Hematopoietic multipotent progenitor cell treated with erythropoietin and hydrocortisone succinate and interleukin-3 and kit ligand, for 15 days (in vitro differentiated cells): ENCODE results near the gene PHF21B.

Experiments
- DNase-seq: peaks from one replicate; pipeline ENCODE4 v3.0.0-alpha.2; 2015; ENCODE audit warnings: low spot score

The PHF21B gene

DNA sequence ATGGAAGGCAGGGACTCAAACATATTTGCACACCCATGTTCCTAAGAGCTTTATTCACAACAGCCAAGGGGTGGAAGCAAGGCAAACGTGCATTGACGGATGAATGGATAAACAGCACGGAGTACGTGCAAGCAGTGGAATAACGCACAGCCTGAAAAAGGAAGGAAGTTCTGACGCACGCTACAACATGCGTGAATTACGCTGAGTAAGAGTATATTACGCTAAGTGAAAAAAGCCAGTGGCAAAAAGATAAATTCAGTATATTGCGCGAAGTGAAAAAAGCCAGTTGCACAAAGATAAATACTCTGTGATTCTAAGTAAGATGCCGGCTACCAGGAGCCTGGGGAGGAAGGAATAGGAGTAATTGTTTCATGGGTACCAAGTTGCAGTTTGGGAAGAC lies 19.5 kb downstream of the PHF21B start:
- DNase-seq = no peak

DNA sequence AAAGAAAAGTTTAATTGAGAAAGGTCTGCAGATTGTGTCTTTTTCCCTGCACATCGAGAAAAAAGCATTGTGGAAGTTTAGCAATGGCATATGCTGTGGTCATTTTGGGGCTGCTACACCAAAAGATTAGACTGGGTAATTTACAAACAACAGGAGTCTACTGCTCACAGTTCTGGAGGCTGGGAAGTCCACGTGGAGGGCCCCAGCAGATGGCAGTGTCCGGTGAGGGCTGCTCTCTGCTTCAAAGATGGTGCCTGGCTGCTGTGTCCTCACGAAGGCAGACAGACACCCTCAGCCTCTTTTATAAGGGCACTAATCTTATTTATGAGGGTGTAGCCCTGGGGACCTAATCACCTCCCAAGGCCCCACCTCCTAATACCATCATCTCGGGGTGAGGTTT lies 21.1 kb downstream of the PHF21B start:
- no peak for DNase-seq

GRCh38 chr22:44986926-44987325 lies 22.9 kb downstream of the PHF21B start:
- no peak for DNase-seq

- DNase-seq = no peak
Measured at GRCh38 chr22:44985906-44986527, 23.8 kb downstream of the PHF21B start.

- DNase-seq = no peak
Measured at GRCh38 chr22:44983878-44984482, 25.8 kb downstream of the PHF21B start.

GRCh38 chr22:44982445-44982844 lies 27.4 kb downstream of the PHF21B start:
- DNase-seq = no peak

DNA sequence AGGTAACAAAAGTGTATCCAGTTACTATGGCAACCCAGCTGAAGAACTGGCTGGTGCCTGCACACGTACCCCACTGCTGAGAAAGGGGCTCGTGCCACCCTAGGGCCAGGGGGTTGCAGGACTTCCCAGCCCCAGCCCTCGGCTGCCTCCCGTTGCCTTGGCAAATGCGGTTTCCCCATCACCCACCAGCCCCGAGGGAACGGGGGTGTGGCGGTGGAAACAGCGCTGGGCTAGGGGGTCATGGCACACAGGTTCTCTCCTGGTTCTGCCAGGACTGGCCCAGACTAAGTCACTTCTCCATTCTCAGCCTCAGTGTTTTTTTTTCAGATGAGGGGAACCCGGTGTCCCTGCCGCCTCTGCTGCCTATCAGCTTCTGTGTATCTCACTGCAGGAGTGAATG lies 27.9 kb downstream of the PHF21B start:
- no peak for DNase-seq

- DNase-seq = no peak
Measured at GRCh38 chr22:44979154-44979553, 30.7 kb downstream of the PHF21B start.

DNA sequence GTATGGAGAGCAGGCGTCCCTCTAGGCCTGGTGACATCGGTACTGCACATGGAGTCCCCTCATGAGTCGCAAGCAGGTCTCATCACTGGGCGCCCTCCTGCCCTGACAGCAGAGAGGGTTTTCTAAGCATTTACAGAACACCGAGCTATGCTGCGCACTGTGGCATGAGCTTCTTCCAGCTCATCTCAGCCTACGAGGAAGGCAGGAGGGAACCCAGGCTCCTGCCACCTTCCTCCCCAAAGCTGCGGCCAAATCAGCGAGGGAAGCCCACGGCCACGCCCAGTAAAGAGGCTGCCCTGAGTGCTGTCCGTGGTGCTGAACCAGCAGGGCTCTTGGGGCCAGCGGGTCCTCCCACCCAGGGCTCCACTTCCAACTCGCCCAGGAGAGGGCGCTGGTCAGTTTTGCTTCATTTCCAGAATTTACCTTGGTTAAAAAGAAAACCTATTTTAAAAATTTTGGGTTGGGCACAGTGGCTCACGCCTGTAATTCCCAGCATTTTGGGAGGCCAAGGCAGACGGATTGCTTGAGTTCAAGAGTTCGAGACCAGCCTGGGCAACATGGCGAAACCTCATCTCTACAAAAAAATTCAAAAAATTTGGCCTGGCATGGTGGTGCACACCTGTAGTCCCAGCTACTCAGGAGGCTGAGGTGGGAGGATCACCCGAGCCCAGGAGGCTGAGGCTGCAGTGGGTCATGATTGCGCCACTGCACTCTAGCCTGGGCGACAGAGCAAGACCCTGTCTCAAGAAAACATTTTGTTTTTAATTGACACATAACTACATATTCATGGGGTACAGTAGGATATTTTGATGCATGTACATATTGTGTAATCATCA lies 34.2 kb downstream of the PHF21B start:
- peak; percentile 53 for DNase-seq

- no peak for DNase-seq
Measured at GRCh38 chr22:44974454-44974853, 35.4 kb downstream of the PHF21B start.

- no peak for DNase-seq
Measured at GRCh38 chr22:44973829-44974228, 36.0 kb downstream of the PHF21B start.

DNA sequence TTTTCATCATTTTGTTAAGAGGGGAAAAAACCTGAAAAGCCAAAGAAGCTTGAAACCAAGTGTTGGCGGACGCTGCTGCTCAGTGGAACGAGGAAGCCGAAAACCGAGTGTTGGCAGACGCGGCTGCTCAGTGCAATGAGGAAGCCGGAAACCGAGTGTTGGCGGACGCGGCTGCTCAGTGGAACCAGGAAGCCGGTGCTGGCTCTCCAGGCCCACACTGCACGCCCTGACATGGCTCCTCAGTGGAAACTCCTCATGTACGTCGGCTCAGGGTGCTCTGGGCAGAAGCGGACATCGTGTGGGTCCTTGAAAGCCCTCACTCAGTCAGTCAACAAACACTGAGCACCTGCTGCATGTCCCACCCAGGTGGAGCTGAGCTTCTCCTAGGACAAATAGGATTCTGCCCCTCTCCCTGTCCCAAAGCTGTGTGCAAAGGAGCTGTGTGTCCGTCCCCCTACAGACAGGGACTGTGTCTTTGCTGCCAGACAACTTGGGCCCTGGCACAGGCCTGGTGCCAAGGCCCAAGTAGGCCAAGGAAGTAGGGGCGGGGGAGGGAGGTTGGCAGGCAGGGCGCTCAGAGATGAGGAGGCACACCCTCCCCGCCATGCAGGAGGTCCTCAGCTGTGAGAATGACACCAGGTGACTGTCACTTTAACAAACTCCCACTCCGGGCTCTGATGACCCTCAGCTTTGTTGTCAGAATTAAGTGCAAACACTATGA lies 37.3 kb downstream of the PHF21B start:
- no peak for DNase-seq

DNA sequence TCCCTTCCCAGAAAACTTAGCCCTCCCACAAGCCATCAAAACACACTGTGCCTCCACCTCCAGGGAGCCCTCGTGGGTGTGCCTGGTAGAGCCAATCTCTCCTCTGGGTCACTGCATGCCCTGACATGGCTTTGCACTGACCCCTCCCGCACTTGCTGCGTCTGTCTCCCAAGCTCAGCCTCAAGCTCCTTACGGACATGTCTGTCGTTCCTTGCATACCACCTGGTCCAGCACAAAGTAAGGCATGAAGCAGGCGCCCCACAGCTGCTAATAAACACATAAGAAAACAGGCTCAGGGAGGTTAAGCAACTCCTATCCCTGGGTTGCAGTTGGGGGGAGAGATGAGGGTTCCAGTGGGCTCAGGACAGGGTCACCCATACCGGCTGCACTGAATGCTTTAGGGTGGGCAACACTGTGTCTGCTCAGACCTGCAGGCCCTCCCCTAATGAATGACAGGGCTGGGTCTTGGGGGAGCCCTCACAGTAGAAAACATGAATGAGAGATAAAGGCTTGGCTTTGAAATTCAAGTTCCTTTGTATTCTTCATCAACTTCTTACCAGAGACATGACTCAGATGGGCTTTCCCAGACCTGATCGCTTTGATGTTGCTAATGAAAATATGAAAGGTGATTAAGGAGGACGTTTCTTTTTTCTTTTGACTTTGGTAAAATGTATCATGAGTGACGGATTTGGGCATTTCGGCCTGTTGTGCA lies 38.0 kb downstream of the PHF21B start:
- DNase-seq = no peak

- DNase-seq = no peak
Measured at GRCh38 chr22:44970291-44970690, 39.5 kb downstream of the PHF21B start.

GRCh38 chr22:44969817-44970216 lies 40.0 kb downstream of the PHF21B start:
- DNase-seq = no peak

DNA sequence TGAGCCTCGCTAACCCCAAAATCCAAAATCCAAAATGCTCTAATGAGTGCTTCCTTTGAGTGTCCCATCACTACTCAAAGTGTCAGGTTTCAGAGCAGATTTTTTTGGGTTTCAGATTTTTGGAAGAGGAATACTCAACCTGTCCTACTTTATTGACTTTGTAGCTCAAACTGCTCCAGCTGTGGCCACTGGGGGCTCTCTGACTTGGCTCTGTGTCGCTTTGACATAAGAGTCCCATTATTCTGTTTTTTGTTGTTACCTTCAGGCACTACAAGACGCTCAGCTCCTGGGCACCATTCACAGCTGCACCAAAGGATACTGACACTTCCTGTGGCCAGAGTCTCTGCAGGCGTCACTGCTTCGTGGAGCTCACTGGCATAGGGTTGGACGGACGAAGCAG lies 41.1 kb downstream of the PHF21B start:
- DNase-seq = no peak

DNA sequence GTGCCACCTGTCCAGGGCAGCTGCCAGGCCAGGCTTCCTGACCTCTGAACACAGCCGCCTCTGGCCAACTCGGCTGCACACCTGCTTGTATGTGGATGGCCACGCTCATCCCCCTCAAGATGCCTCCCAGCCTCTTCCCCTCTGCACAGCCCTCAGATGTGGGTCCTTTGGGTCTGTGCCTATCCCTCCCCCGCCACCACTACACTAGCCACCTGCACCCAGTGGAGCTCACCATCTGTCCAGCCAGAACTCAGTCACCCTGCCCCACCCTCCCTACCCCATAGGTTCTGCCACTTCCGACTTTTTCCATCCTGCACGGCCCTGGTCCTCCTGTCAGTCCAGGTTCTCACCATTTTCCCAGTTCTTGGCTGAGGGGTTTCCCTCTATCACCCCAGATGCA lies 44.6 kb downstream of the PHF21B start:
- no peak for DNase-seq

GRCh38 chr22:44964722-44965078 lies 45.1 kb downstream of the PHF21B start:
- DNase-seq = no peak

DNA sequence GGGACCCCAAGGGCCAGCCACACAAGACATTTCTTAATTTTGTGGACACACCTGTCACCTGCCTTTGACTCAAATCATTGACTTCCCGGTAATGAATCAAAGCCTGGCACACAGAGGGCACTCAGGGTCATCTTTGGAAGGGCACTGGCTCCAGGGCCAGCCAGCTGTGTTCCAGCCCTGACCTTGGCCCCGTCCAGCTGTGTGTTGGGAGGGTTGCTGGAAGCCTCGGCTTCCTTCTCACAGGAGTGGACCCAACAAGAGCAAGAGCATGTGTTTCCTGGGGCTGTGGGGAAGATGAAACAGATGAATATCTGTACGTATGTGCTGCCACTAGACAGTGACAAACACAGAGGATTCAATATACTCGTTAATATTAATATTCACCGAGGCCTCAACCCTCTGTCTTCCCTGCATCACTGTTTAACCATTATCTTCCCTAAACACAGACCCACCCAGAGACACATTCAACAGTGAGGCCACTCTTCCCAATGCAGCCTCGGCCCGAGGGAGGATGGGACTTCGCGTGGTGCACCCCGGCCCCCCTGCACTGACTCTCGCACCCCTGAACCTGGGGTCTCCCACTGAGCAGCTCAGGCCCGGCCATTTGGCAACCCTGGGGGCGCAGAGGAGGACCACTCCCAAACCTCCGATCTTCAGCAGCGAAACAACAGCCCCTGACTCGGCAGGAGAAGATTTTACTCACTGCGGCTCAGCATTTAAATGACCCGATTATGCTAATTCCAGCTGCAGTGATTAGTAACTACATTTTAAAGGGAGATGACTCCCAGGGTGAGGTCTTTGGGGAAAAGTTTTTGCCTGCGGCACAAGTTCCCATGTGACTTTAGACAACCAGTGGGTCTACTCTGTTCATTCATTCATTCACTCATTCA lies 45.7 kb downstream of the PHF21B start:
- no peak for DNase-seq

DNA sequence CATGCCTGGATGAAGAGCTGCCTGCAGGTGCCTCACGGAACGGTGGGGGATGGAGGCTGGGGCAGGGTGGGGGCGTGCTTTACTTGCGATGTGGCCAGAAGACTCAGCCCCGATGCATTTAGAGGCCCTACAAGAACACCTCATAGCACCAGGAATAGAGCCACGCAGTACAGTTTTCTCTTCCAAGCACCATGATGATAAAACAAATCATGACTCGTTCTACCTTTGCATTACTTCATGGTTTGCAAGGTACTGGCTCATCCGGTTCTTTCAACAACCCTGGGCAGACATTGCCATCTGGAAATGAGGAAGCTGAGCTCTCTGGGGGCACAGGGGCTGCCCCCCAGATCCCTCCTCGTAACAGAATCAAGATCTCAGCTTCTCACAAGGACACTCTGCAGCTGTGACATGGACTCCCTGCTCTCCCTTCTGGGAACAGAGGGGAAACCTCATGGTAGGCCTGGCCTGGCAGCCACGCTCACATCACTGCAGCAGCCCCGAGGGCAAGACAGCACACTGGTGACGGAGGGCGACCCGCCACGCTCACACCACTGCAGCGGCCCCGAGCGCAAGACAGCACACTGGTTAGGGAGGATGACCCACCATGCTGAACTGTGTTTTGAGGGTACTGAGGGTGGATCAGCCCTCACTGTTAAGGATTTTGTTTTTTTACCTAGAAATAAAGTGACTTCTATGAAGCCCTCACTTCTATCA lies 46.9 kb downstream of the PHF21B start:
- no peak for DNase-seq
